ENCODE data around the gene BEAN1.

BEAN1 gene

DNA sequence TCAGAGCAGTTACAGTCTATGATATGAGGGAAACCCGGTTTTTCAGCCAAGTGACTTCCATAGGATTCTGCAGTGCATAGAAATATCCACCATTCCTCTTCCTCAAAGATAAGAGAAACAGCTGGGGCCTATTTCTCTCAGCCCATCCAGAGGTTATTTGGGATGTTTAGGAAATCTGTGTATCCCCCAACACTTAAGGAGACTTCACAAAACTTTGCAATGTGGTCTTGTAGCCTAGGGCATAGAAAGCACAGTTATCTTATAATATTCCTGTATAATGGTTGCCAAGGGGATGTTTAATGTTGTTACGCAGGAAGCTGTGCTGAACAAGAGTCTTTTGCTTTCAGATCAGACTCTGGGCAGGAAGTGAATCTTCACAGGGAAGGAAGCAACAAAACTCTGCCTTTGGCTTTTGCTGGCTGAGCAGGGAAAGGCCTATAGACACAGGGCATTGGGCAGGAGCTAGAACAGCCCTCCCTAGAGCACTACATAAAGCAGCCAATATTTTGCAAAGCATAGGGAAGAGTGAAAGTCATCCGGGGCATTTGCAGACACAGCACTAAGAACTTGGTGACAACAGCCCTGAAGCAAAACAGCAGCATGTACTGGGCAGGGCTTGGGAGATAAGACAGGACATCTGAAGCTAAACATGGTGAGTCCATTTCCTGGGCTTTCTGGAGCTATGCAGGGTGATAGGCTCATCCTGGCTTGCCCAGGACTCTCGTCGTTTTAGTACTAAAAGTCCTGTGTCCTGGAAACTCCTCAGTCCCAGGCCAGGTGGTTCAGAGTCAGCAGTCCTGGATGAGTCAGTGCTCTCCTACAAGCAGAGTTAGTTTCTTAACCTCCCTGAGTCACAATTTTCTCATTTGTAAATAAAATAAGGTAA, 18.7 kb upstream of the BEAN1 start:
- 0 out of 2 replicates have a peak, but pooled peaks cover 3% of the 10 kb centered on the region for H3K4me1 ChIP-seq (ENCODE audit: control insufficient read depth, insufficient read depth, low read length)
- H3K27me3 ChIP-seq (ENCODE audit: control insufficient read depth, insufficient read depth, low read length): no peaks in the 10 kb centered on the region
- WGBS (ENCODE audit: insufficient coverage, insufficient read length): no CpG with 5 or more reads among the region's 5 CpGs
- DNase-seq (ENCODE audit: low read depth, low spot score): no peak
- H3K27ac ChIP-seq (ENCODE audit: low read length): no peak overlapping the region
- H3K9me3 ChIP-seq (ENCODE audit: control insufficient read depth, insufficient read depth, low read length): peaks cover 1% of the 10 kb centered on the region; the same call in 1 of the 2 replicates
- H3K4me3 ChIP-seq (ENCODE audit: low read length): no peak overlapping the region
- no peaks in the 10 kb centered on the region for H3K36me3 ChIP-seq (ENCODE audit: control insufficient read depth, insufficient read depth, low read length)

DNA sequence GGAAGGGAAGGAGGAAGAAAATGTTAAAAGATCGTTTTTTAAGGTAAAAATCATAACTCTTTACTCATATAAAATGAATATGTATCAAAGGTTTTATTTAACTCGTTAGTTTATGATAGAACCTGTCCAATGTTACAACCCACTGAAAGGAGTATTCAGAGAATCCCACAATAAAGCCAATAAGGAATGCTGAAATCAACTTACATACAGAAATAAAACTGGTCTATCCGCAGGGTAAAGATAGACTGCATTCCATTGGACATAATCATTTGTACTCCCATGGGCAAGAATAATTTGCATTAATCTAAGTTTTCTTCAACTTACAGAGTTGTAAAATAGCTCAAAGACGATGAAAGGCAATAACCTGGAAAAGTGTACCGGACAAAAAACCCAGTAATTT, 17.9 kb upstream of the BEAN1 start:
- WGBS (ENCODE audit: insufficient coverage, insufficient read length): no CpG with 5 or more reads among the region's 5 CpGs
- no peak for DNase-seq (ENCODE audit: low read depth, low spot score)
- Histone ChIP-seq H3K36me3 (ENCODE audit: control insufficient read depth, insufficient read depth, low read length) (no peaks in the 10 kb centered on the region), H3K4me1 (ENCODE audit: control insufficient read depth, insufficient read depth, low read length) (0 out of 2 replicates have a peak, but pooled peaks cover 3% of the 10 kb centered on the region), H3K27ac (ENCODE audit: low read length) (no peak overlapping the region), H3K27me3 (ENCODE audit: control insufficient read depth, insufficient read depth, low read length) (no peaks in the 10 kb centered on the region), H3K4me3 (ENCODE audit: low read length) (no peak overlapping the region), H3K9me3 (ENCODE audit: control insufficient read depth, insufficient read depth, low read length) (peaks cover 1% of the 10 kb centered on the region; the same call in 1 of the 2 replicates)

GRCh38 chr16:66412182-66412581, 14.9 kb upstream of the BEAN1 start:
- Histone ChIP-seq H3K4me3 (ENCODE audit: low read length) (no peak overlapping the region), H3K36me3 (ENCODE audit: control insufficient read depth, insufficient read depth, low read length) (no peaks in the 10 kb centered on the region), H3K4me1 (ENCODE audit: control insufficient read depth, insufficient read depth, low read length) (no peaks in the 10 kb centered on the region), H3K27ac (ENCODE audit: low read length) (no peak overlapping the region), H3K9me3 (ENCODE audit: control insufficient read depth, insufficient read depth, low read length) (peaks cover 1% of the 10 kb centered on the region; the same call in 1 of the 2 replicates), H3K27me3 (ENCODE audit: control insufficient read depth, insufficient read depth, low read length) (no peaks in the 10 kb centered on the region)
- no peak for DNase-seq (ENCODE audit: low read depth, low spot score)

GRCh38 chr16:66414891-66415290, 12.2 kb upstream of the BEAN1 start:
- Histone ChIP-seq H3K4me1 (ENCODE audit: control insufficient read depth, insufficient read depth, low read length) (no peaks in the 10 kb centered on the region), H3K27me3 (ENCODE audit: control insufficient read depth, insufficient read depth, low read length) (no peaks in the 10 kb centered on the region), H3K9me3 (ENCODE audit: control insufficient read depth, insufficient read depth, low read length) (peaks cover 1% of the 10 kb centered on the region; the same call in 1 of the 2 replicates), H3K36me3 (ENCODE audit: control insufficient read depth, insufficient read depth, low read length) (no peaks in the 10 kb centered on the region), H3K4me3 (ENCODE audit: low read length) (no peak overlapping the region), H3K27ac (ENCODE audit: low read length) (no peak overlapping the region)
- DNase-seq (ENCODE audit: low read depth, low spot score): no peak
- WGBS (ENCODE audit: insufficient coverage, insufficient read length): no CpG with 5 or more reads among the region's 1 CpG

- H3K36me3 ChIP-seq (ENCODE audit: control insufficient read depth, insufficient read depth, low read length): no peaks in the 10 kb centered on the region
- H3K27ac ChIP-seq (ENCODE audit: low read length): no peak overlapping the region
- no peaks in the 10 kb centered on the region for H3K27me3 ChIP-seq (ENCODE audit: control insufficient read depth, insufficient read depth, low read length)
- H3K4me3 ChIP-seq (ENCODE audit: low read length): no peak overlapping the region
- peaks cover 1% of the 10 kb centered on the region; the same call in 1 of the 2 replicates for H3K9me3 ChIP-seq (ENCODE audit: control insufficient read depth, insufficient read depth, low read length)
- WGBS (ENCODE audit: insufficient coverage, insufficient read length): no CpG with 5 or more reads among the region's 1 CpG
- DNase-seq (ENCODE audit: low read depth, low spot score): no peak
- no peaks in the 10 kb centered on the region for H3K4me1 ChIP-seq (ENCODE audit: control insufficient read depth, insufficient read depth, low read length)
These were observed 11.0 kb upstream of the BEAN1 start for GRCh38 chr16:66416136-66416535.

DNA sequence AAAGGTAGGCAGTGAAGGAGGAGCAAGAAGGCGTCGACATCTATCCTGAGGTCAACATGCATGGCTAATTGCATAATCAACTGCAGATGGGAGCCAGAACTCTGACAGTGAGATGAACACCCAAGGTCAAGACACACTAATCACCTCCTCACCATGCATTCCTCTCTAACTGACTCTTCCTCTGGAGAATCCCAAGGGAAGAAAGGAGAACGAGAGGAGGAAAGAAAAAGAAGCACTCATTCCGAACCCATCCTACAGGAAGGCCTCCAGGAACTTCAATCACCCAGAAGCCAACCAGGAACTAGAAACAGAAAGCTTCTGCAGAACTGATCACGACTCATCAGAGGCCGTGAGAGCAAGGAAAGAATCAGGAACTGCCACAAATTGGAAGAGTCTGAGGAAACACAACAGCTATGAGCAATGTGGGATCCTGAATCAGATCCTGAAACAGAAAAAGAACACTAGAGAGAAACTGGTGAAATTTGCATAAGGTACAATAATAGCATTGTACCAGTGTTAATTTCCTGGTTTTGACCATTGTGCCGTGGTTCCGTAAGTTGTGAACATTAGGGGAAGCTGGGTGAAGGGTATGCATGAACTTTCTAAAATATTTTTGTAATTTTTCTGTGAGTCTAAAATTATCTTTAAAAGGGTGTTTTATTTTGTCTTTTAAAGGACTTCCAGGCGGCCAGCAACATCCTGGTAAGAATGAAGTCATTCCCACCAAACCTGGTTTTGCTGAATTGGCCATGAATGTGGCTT, 10.0 kb upstream of the BEAN1 start:
- no CpG with 5 or more reads among the region's 9 CpGs for WGBS (ENCODE audit: insufficient coverage, insufficient read length)
- no peak for DNase-seq (ENCODE audit: low read depth, low spot score)
- H3K4me1 ChIP-seq (ENCODE audit: control insufficient read depth, insufficient read depth, low read length): no peaks in the 10 kb centered on the region
- no peaks in the 10 kb centered on the region for H3K36me3 ChIP-seq (ENCODE audit: control insufficient read depth, insufficient read depth, low read length)
- H3K9me3 ChIP-seq (ENCODE audit: control insufficient read depth, insufficient read depth, low read length): peaks cover 1% of the 10 kb centered on the region; the same call in 1 of the 2 replicates
- no peak overlapping the region for H3K27ac ChIP-seq (ENCODE audit: low read length)
- H3K27me3 ChIP-seq (ENCODE audit: control insufficient read depth, insufficient read depth, low read length): no peaks in the 10 kb centered on the region
- H3K4me3 ChIP-seq (ENCODE audit: low read length): no peak overlapping the region

- Histone ChIP-seq H3K9me3 (ENCODE audit: control insufficient read depth, insufficient read depth, low read length) (no peaks in the 10 kb centered on the region), H3K4me3 (ENCODE audit: low read length) (no peak overlapping the region), H3K27ac (ENCODE audit: low read length) (no peak overlapping the region), H3K36me3 (ENCODE audit: control insufficient read depth, insufficient read depth, low read length) (no peaks in the 10 kb centered on the region), H3K27me3 (ENCODE audit: control insufficient read depth, insufficient read depth, low read length) (no peaks in the 10 kb centered on the region), H3K4me1 (ENCODE audit: control insufficient read depth, insufficient read depth, low read length) (no peaks in the 10 kb centered on the region)
- DNase-seq (ENCODE audit: low read depth, low spot score): no peak
- no CpG with 5 or more reads among the region's 9 CpGs for whole genome bisulfite sequencing (ENCODE audit: insufficient coverage, insufficient read length)
These were observed 8.7 kb upstream of the BEAN1 start for GRCh38 chr16:66418165-66418962.

DNA sequence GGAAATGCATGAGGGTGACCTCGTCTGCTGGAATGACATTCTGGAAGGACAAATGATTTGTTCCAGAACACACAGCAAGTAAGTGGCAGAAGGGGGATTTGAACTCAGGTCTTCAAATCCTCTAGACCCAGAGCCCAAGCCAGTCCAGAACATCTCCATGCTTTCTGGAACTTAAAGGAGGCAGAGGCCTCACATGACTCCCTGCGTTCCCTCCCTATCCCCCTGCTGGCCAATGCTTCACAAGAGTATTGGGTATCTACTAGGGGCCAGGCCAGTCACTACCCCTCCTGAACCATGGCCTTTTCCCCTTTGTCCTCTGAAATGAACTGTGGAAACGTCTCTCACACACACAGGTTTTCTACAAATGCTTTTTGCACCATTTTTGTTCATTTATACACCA, 7.6 kb upstream of the BEAN1 start:
- H3K4me1 ChIP-seq (ENCODE audit: control insufficient read depth, insufficient read depth, low read length): no peaks in the 10 kb centered on the region
- H3K27ac ChIP-seq (ENCODE audit: low read length): no peak overlapping the region
- no peaks in the 10 kb centered on the region for H3K9me3 ChIP-seq (ENCODE audit: control insufficient read depth, insufficient read depth, low read length)
- no peak overlapping the region for H3K4me3 ChIP-seq (ENCODE audit: low read length)
- no CpG with 5 or more reads among the region's 3 CpGs for WGBS (ENCODE audit: insufficient coverage, insufficient read length)
- H3K27me3 ChIP-seq (ENCODE audit: control insufficient read depth, insufficient read depth, low read length): no peaks in the 10 kb centered on the region; the same call in 1 of the 2 replicates
- DNase-seq (ENCODE audit: low read depth, low spot score): no peak
- no peaks in the 10 kb centered on the region for H3K36me3 ChIP-seq (ENCODE audit: control insufficient read depth, insufficient read depth, low read length)

DNA sequence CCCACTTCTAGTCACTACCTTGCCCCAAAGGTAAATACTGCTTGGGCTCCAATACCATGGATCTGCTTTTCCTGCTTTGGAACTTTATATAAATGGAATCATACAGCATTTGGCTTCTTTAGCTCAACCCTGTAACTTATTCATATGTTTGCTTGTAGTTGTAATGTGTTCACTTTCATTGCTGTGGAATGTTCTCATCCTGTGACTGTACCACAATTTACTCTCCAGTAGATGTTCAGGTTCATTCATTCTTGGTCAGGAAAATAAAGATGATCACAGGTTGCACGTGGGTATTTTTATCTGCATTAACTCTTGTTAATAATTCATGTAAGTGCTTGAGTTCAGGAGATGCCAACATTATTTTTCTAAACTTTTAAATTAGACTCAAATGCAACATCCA, 6.7 kb upstream of the BEAN1 start:
- H3K4me1 ChIP-seq (ENCODE audit: control insufficient read depth, insufficient read depth, low read length): no peaks in the 10 kb centered on the region
- H3K4me3 ChIP-seq (ENCODE audit: low read length): no peak overlapping the region
- WGBS (ENCODE audit: insufficient coverage, insufficient read length): no CpG with 5 or more reads among the region's 1 CpG
- no peak for DNase-seq (ENCODE audit: low read depth, low spot score)
- no peaks in the 10 kb centered on the region for H3K9me3 ChIP-seq (ENCODE audit: control insufficient read depth, insufficient read depth, low read length)
- H3K27me3 ChIP-seq (ENCODE audit: control insufficient read depth, insufficient read depth, low read length): peaks cover 6% of the 10 kb centered on the region; the same call in 1 of the 2 replicates
- H3K36me3 ChIP-seq (ENCODE audit: control insufficient read depth, insufficient read depth, low read length): no peaks in the 10 kb centered on the region
- no peak overlapping the region for H3K27ac ChIP-seq (ENCODE audit: low read length)

GRCh38 chr16:66421891-66422290, 5.2 kb upstream of the BEAN1 start:
- H3K4me1 ChIP-seq (ENCODE audit: control insufficient read depth, insufficient read depth, low read length): peaks cover 5% of the 10 kb centered on the region

More at GRCh38 chr16:66421891-66422290, 5.2 kb upstream of the BEAN1 start:
- Histone ChIP-seq H3K9me3 (ENCODE audit: control insufficient read depth, insufficient read depth, low read length) (no peaks in the 10 kb centered on the region), H3K27me3 (ENCODE audit: control insufficient read depth, insufficient read depth, low read length) (peaks cover 19% of the 10 kb centered on the region), H3K4me3 (ENCODE audit: low read length) (no peak overlapping the region), H3K36me3 (ENCODE audit: control insufficient read depth, insufficient read depth, low read length) (peaks cover 2% of the 10 kb centered on the region; the same call in 1 of the 2 replicates), H3K27ac (ENCODE audit: low read length) (no peak overlapping the region)
- no CpG with 5 or more reads among the region's 6 CpGs for WGBS (ENCODE audit: insufficient coverage, insufficient read length)
- DNase-seq (ENCODE audit: low read depth, low spot score): no peak

Measured in iPS DF 6.9 (cell line).